Neural progenitor cell (in vitro differentiated cells): Measurements from ENCODE around the gene ADK.

Experiments used
- CTCF ChIP-seq: fragments of 200-600 bp; sonication (generic); IDR thresholded peaks from 2 replicates; pipeline ENCODE4 v1.5.1; 2017; ENCODE audit warnings: antibody characterized with exemption, mild to moderate bottlenecking
- EZH2 ChIP-seq: fragments of 200-600 bp; sonication (generic); IDR thresholded peaks from 2 replicates; pipeline ENCODE4 v1.6.1; 2017; ENCODE audit warnings: antibody characterized with exemption, mild to moderate bottlenecking, moderate library complexity

DNA sequence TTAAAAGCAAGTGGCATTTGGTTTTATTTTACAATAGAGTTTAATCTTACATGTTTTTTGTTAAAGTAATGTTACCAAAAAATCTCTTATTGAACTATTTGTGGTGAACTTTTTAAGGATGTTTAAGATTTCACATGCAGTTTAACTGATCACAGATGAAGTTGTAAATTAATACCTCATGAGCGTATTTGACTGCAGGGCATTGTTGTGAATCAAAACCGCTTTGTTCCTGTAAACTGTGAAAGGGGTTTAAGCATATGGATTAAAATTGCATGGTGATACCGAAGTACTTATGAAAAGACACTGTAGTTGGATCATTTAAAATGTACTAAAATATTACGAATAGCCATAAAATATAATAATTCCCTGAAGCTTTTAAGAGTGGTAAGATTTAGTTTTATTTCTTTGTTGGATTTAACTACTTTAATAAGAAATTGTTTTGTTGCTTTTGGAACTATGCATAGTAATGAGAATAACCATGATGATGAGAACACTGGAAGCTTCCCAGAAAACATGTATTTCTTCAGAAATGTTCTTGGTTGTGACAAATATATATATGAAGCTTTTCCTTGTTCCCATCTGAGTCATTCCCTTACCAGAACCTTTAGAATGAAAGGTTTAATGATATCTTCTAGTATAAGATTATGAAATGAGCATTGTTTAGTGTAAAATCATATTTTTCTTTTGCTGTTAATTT, 131.3 kb downstream of the ADK start:
- no peak for TF ChIP-seq CTCF
- no peak for TF ChIP-seq EZH2
